Brain microvascular endothelial cell (primary cell): Measurements from ENCODE around the gene CSNK1D.

ENCODE experiments used
- DNase-seq: peaks from one replicate; pipeline ENCODE4 v3.0.0-alpha.2; 2020
- H3K27ac ChIP-seq: fragments of 250-450 bp; sonication (Bioruptor Pico); 2 replicates; pipeline ENCODE4 v1.5.1; 2020; ENCODE audit warnings: mild to moderate bottlenecking, moderate library complexity
- H3K27me3 ChIP-seq: fragments of 250-450 bp; sonication (Bioruptor Pico); replicated peaks from 2 replicates; pipeline ENCODE4 v1.5.1; 2020; ENCODE audit warnings: mild to moderate bottlenecking
- H3K36me3 ChIP-seq: fragments of 250-450 bp; sonication (Bioruptor Pico); replicated peaks from 2 replicates; pipeline ENCODE4 v1.5.1; 2020; ENCODE audit warnings: mild to moderate bottlenecking
- H3K4me3 ChIP-seq: 2 replicates; pipeline ENCODE4 v1.5.1; 2011; ENCODE audit warnings: low read depth, mild to moderate bottlenecking, control low read depth, low read length, moderate library complexity
- in situ Hi-C: cut with HindIII; loops from 2 replicates; pipeline ENCODE4 v1.10.0; 2017; ENCODE audit warnings: low sequenced_read_pairs, low pct_ligation_motif_present
- TF ChIP-seq, protein P1 (sequence below): IDR thresholded peaks from 2 replicates; pipeline ENCODE4 v1.5.1; 2011; ENCODE audit warnings: low read depth, mild to moderate bottlenecking, moderate library complexity, low read length, control low read depth, inconsistent platforms; ENCODE audit errors: missing control alignments

CSNK1D gene

DNA sequence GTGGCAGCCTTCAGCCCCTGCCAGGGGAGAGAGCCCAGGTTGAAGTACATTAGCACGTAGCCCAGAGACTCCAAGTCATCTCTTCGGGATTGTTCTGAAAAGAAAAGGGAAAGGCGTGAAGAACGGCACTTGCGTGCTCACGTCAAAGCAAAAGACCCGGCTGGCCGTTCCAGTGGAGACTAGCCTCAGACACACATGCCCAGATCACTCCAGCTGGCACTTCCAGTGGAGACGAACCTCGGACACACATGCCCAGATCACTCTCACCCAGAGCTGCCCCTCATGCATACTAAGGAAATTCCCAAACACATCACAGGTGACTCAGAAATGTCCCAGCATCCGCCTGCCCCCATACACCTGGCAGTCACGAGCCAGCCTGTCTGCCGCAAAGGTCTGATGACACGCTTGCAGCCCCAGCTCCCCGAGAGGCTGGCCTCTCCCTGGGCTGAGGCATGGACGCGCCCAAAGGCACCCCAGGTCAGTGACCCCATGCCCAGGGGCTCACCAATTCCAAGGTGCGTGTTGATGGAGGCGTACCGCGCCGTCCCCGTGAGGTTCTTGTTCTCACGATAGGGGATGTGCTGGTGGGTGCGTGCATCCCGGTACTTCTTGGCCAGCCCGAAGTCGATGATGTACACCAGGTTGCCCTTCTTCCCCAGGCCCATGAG is 20.9 kb downstream of the CSNK1D start:
- TF ChIP-seq, protein P1, sequence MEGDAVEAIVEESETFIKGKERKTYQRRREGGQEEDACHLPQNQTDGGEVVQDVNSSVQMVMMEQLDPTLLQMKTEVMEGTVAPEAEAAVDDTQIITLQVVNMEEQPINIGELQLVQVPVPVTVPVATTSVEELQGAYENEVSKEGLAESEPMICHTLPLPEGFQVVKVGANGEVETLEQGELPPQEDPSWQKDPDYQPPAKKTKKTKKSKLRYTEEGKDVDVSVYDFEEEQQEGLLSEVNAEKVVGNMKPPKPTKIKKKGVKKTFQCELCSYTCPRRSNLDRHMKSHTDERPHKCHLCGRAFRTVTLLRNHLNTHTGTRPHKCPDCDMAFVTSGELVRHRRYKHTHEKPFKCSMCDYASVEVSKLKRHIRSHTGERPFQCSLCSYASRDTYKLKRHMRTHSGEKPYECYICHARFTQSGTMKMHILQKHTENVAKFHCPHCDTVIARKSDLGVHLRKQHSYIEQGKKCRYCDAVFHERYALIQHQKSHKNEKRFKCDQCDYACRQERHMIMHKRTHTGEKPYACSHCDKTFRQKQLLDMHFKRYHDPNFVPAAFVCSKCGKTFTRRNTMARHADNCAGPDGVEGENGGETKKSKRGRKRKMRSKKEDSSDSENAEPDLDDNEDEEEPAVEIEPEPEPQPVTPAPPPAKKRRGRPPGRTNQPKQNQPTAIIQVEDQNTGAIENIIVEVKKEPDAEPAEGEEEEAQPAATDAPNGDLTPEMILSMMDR: no peak
- Histone ChIP-seq H3K4me3 (no peak overlapping the region), H3K27ac (no peak overlapping the region), H3K27me3 (no peaks in the 10 kb centered on the region), H3K36me3 (peaks cover 82% of the 10 kb centered on the region)
- no peak for DNase-seq
- in situ Hi-C loops: no loop called here

DNA sequence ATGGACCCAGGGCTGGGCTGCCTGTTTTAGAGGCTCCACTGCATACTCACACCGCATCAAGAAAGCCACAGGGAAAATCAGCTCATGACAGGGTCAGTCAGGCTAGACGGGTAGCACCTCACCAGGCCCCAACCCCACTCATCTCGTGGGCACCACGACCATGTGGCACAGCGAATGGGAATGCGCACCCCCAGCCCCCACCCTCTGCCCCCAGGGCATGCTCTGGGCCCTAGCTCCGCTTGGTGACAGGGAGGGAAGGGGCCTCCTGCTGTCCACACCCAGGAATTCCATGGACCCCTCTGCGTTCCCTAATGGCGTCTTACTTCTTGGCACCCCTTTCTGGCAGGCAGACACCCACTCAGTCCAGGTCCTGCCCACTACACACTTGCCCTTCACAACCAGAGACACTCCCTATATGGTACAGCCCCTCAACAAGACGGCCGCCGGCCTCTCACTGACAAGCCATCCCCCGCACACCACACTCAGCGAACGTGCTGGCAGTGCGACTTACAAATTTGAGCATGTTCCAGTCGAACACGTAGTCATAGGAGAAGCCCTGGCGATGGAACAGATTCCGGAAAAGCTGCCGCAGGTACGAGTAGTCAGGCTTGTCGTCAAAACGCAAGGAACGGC is 22.5 kb downstream of the CSNK1D start:
- H3K36me3 ChIP-seq: peaks cover 85% of the 10 kb centered on the region
- H3K27ac ChIP-seq: no peak overlapping the region
- in situ Hi-C loops: no loop called here
- no peaks in the 10 kb centered on the region for H3K27me3 ChIP-seq
- TF ChIP-seq, protein P1: no peak
- DNase-seq: no peak
- H3K4me3 ChIP-seq: no peak overlapping the region

DNA sequence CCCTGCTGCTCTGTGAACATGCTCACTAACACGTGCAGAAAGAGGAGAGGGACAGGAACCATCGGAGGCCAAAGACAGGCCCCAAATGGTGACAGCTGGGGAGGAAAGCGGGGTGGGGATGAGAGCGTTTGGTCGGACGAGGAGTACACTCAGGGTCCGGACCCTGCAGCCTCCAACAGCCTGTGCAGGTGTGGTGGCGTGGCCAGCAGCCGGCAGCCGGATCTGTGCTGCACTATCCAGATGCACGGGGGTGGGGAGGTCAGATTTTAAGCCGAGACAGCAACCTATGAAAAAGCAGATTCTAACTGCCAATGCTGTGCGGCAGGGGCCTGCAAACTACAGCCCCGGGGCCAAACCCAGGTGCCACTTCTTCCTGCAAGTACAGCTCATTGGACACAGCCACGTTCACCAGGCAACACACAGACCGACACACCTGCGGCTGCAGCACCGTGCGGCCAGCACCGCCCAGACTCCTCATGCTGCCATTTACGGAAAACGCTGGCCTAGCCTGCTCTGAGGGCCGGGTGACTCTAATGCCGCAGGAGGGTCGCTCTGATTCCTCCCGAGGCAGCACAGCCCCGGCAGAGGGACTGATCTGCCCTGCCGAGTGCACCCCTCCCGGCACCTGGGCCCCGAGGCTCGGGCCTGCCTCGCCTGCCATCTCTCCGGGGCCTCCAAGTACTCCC is 23.5 kb downstream of the CSNK1D start:
- no peak overlapping the region for H3K27ac ChIP-seq

DNA sequence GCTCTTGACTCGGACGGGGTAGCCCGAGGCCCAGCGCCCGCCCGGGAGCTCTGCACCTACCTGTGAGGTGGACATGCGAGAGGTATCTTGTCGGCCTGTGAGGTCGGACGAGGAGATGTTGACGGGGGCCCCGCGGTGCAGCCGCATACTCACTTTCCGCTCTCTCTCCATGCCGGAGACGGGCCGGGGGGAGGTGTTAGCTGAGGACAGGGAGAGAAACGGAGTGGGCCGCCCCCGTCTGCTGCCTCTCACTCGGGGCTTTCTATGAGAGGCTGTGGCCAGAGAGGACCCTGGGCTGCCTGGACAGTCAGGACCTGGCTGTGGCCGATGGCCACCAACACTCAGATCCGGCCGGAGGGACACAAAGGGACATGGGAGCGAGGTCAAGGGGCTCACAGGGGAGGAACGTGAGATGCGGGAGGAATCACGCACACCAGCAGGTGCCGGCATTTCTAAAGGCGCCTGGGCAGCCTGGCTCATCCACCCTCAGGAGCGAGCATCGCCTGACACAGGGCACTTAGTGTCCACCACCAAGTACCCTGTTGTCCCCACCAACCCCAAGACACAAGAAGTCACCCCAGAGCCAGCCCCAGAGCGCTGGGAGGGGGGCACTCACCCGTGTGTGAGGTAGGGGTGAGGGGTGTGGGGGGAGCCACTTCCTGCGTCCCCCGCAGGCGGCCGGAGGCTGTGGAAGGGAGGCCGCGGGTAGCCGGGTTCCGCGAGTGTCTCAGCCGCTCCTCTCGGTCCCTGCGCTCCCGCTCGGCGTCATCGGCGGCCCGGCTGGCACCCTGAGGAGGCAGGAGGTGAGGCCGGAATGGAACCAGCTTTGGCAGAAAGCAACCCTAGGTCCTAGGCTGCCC is 24.5 kb downstream of the CSNK1D start:
- Histone ChIP-seq H3K27ac (no peak overlapping the region), H3K27me3 (no peaks in the 10 kb centered on the region), H3K36me3 (peaks cover 95% of the 10 kb centered on the region), H3K4me3 (no peak overlapping the region)
- no peak for DNase-seq
- in situ Hi-C loops: no loop called here
- TF ChIP-seq, protein P1: no peak

More for the DNA sequence above, 23.5 kb downstream of the CSNK1D start:
- Histone ChIP-seq H3K4me3 (no peak overlapping the region), H3K36me3 (peaks cover 85% of the 10 kb centered on the region), H3K27me3 (no peaks in the 10 kb centered on the region)
- TF ChIP-seq, protein P1: no peak
- in situ Hi-C loops: no loop called here
- no peak for DNase-seq

DNA sequence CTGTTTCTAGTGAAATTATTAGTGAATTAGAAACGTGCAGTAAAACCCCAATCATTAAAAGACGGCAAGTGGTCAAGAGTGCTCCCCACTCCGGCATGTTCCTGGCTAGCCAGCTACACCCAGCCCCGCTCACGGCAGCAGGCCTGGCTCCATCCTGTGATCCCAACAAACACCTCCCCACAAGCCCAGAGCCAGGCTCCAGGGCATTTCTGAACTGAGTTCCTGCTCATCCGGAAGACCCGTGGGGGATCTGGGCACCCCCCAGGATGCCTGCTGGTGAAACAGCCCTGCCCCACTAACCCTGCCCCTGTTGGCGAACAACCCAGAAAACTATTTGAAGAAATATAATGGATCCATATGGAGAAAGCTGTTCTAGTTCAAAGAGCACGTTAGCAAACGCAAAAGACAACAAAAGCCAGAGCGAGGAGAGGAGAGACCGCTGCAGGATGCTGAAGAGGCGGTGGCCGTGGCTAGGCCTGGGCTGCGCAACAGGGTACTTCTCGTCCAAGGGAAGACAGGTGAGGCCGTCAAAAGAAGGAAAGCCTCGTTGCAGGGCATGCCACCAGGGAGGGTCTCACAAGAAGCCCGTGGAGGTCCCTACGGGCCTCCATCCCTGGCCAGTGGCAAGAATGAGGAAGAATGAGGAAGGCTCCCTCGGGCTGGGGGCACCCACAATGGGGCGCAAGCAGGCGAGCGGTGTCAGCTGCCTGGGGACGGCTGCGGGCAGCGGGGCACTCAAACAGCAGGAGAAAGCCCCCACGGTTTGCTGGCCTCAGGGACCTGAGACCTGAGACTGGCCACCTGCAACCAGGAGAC is 25.4 kb downstream of the CSNK1D start:
- peaks cover 100% of the 10 kb centered on the region for H3K36me3 ChIP-seq
- DNase-seq: no peak
- in situ Hi-C loops: no loop called here
- H3K27me3 ChIP-seq: no peaks in the 10 kb centered on the region
- H3K4me3 ChIP-seq: no peak overlapping the region
- H3K27ac ChIP-seq: no peak overlapping the region
- TF ChIP-seq, protein P1: no peak
